IMR-90 (cell line): ENCODE measurements around the gene GSN.

Source experiments
- CEBPB ChIP-seq: IDR thresholded peaks from 2 replicates; pipeline ENCODE4 v1.6.1; 2012; ENCODE audit warnings: low read depth, low read length, improper control_type of control experiment
- MAFK ChIP-seq: IDR thresholded peaks from 2 replicates; pipeline ENCODE4 v1.6.1; 2012; ENCODE audit warnings: low read depth, low read length, improper control_type of control experiment
- POLR2A ChIP-seq: IDR thresholded peaks from 2 replicates; pipeline ENCODE4 v1.6.1; 2012; ENCODE audit warnings: mild to moderate bottlenecking, low read depth, low read length
- RAD21 ChIP-seq: IDR thresholded peaks from 2 replicates; pipeline ENCODE4 v1.6.1; 2012; ENCODE audit warnings: low read length, improper control_type of control experiment
- RCOR1 ChIP-seq: IDR thresholded peaks from 2 replicates; pipeline ENCODE4 v1.6.1; 2012; ENCODE audit warnings: mild to moderate bottlenecking, low read length, improper control_type of control experiment; ENCODE audit not compliant: insufficient replicate concordance
- RFX5 ChIP-seq: IDR thresholded peaks from 2 replicates; pipeline ENCODE4 v1.8.0; 2012; ENCODE audit warnings: low read depth, mild to moderate bottlenecking, low read length, moderate library complexity
- SMC3 ChIP-seq: fragments of 150-350 bp; IDR thresholded peaks from 2 replicates; pipeline ENCODE4 v1.6.1; 2016; ENCODE audit warnings: low read depth, mild to moderate bottlenecking, antibody characterized with exemption, low read length, moderate library complexity
- TF ChIP-seq, protein P1 (sequence below): conservative IDR thresholded peaks from 2 replicates; pipeline ENCODE4 v1.5.1; 2012; ENCODE audit warnings: mild to moderate bottlenecking, low read depth, low read length, improper control_type of control experiment
- TF ChIP-seq, protein P2 (sequence below): fragments of 150-350 bp; IDR thresholded peaks from 2 replicates; pipeline ENCODE4 v1.6.1; 2017; ENCODE audit warnings: mild to moderate bottlenecking, antibody characterized with exemption, low read length, low read depth
- TF ChIP-seq, protein P3 (sequence below): fragments of 150-350 bp; IDR thresholded peaks from 2 replicates; pipeline ENCODE4 v1.6.1; 2016; ENCODE audit warnings: low read depth, mild to moderate bottlenecking, low read length, moderate library complexity, borderline replicate concordance

DNA sequence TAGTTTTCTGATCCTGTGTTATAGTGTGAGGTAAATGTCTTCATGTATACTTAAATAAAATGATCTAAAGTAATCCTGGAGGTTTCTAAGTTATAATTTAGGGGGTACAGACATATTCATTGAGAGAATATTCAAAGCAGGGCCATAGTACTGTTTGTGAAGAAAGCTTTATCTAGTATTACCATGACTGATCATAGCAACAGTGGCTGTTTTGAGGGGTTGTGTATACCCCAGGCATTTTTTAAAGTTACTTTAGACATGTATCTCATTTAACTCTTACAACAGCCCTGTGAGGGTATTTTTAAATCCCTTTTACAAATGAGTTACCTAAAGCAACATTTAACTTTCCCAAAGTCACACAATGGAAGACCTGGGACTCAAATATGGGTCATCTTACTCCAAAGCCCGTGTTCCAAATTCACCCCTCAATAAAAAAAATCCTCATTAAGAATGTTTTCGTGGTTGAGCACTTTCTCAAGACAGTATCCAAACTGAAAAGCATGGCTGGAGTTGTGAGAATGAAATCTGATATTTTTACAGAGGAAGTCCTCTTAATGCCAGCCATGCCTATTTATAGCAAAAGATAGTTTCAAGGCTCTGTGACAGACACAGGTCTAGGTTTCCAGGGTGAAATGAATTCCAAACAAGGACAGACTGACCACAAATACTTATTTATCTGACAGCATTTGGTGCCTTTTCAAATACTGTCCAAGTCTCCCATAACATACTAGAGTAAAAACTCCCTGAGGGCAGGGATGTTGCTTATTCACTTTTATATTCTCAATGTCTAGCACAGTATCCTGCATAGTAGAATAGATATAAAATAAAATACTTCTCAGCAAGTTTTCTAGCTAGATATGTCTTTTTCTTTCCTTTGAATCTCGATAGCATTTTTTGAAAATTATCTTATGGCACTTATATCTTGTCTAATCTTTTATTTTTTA, 91.7 kb downstream of the GSN start:
- TF ChIP-seq, protein P1, sequence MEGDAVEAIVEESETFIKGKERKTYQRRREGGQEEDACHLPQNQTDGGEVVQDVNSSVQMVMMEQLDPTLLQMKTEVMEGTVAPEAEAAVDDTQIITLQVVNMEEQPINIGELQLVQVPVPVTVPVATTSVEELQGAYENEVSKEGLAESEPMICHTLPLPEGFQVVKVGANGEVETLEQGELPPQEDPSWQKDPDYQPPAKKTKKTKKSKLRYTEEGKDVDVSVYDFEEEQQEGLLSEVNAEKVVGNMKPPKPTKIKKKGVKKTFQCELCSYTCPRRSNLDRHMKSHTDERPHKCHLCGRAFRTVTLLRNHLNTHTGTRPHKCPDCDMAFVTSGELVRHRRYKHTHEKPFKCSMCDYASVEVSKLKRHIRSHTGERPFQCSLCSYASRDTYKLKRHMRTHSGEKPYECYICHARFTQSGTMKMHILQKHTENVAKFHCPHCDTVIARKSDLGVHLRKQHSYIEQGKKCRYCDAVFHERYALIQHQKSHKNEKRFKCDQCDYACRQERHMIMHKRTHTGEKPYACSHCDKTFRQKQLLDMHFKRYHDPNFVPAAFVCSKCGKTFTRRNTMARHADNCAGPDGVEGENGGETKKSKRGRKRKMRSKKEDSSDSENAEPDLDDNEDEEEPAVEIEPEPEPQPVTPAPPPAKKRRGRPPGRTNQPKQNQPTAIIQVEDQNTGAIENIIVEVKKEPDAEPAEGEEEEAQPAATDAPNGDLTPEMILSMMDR: no peak
- TF ChIP-seq RCOR1 (no peak), SMC3 (no peak), RAD21 (no peak), POLR2A (no peak), CEBPB (no peak), RFX5 (no peak), MAFK (no peak)
- TF ChIP-seq, protein P2, sequence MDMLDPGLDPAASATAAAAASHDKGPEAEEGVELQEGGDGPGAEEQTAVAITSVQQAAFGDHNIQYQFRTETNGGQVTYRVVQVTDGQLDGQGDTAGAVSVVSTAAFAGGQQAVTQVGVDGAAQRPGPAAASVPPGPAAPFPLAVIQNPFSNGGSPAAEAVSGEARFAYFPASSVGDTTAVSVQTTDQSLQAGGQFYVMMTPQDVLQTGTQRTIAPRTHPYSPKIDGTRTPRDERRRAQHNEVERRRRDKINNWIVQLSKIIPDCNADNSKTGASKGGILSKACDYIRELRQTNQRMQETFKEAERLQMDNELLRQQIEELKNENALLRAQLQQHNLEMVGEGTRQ: no peak
- TF ChIP-seq, protein P3, sequence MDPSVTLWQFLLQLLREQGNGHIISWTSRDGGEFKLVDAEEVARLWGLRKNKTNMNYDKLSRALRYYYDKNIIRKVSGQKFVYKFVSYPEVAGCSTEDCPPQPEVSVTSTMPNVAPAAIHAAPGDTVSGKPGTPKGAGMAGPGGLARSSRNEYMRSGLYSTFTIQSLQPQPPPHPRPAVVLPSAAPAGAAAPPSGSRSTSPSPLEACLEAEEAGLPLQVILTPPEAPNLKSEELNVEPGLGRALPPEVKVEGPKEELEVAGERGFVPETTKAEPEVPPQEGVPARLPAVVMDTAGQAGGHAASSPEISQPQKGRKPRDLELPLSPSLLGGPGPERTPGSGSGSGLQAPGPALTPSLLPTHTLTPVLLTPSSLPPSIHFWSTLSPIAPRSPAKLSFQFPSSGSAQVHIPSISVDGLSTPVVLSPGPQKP: no peak
